Tibial artery (tissue), 4 donors: ENCODE results near the gene PICALM.

Source experiments
- DNase-seq, 2 donors: peaks; one replicate each; pipeline ENCODE4 v3.0.0-alpha.2; 2019
- H3K27ac ChIP-seq, 2 donors: fragments of 200-600 bp; sonication (generic) in 1 of 2; 1 replicate in 1 of 2; 2 replicates in 1 of 2; pipeline ENCODE4 v1.5.1; 2018 to 2019; ENCODE audit warnings: mild to moderate bottlenecking in 1 of 2
- H3K27me3 ChIP-seq, 2 donors: fragments of 200-600 bp; sonication (generic) in 1 of 2; one replicate each; pipeline versions ENCODE4 v1.5.1 to v1.6.0; 2016 to 2019
- H3K36me3 ChIP-seq, 3 donors: fragments of 200-600 bp; sonication (generic) in 2 of 3; one replicate each; pipeline ENCODE4 v1.5.1; 2016 to 2019; ENCODE audit warnings: mild to moderate bottlenecking in 2 of 3
- H3K4me1 ChIP-seq, 4 donors: fragments of 200-600 bp; sonication (generic) in 2 of 4; 1 replicate in 3 of 4; 2 replicates in 1 of 4; pipeline ENCODE4 v1.5.1; 2016 to 2019
- H3K4me3 ChIP-seq, 2 donors: fragments of 200-600 bp; sonication (generic) in 1 of 2; 1 replicate in 1 of 2; 2 replicates in 1 of 2; pipeline ENCODE4 v1.5.1; 2018 to 2019; ENCODE audit warnings: mild to moderate bottlenecking in 2 of 2
- H3K9me3 ChIP-seq, 3 donors: fragments of 200-600 bp; sonication (generic) in 1 of 3; one replicate each; pipeline ENCODE4 v1.5.1; 2016 to 2019
- intact Hi-C: fragments of 100-400 bp; cut with DNase I; formaldehyde crosslinking; loops from one replicate; pipeline ENCODE4 v1.15.0; 2023; ENCODE audit warnings: low total_unique reads
- TF ChIP-seq, protein P1 (sequence below), 2 experiments: fragments of 200-600 bp in 1 of 2; fragments of 450-650 bp in 1 of 2; IDR thresholded peaks; one replicate each; pipeline ENCODE4 v1.5.1; 2017 to 2019; ENCODE audit warnings: antibody characterized with exemption in 2 of 2, mild to moderate bottlenecking in 1 of 2, moderate library complexity in 1 of 2

The PICALM gene

DNA sequence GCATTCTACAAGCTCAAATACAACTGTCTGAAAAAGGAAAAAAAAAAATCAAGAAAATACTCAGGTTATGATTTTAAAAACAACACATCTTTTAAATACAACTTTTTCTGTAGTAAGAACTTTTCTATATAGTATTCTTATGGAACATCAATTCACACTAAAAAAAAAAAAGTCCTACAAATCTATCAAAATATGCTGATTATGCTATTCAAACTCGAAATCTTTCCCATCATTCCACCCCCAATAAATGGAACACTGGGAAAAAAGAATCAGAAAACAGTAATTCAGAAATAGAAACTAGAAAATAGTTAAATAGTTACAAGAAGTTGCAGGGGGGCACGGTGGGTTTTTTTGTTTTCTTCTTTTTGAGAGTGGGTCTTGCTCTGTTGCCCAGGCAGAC is 77.4 kb downstream of the PICALM start:
- H3K36me3 ChIP-seq, result peaks cover 45 to 51% (median 50%) of the 10 kb centered on the region in 3 donors
- intact Hi-C loops, result no loop called here
- peaks cover 0 to 31% (median 8%) of the 10 kb centered on the region in 4 donors for H3K4me1 ChIP-seq
- no peaks in the 10 kb centered on the region for H3K9me3 ChIP-seq
- H3K4me3 ChIP-seq, result no peak overlapping the region
- TF ChIP-seq, protein P1, sequence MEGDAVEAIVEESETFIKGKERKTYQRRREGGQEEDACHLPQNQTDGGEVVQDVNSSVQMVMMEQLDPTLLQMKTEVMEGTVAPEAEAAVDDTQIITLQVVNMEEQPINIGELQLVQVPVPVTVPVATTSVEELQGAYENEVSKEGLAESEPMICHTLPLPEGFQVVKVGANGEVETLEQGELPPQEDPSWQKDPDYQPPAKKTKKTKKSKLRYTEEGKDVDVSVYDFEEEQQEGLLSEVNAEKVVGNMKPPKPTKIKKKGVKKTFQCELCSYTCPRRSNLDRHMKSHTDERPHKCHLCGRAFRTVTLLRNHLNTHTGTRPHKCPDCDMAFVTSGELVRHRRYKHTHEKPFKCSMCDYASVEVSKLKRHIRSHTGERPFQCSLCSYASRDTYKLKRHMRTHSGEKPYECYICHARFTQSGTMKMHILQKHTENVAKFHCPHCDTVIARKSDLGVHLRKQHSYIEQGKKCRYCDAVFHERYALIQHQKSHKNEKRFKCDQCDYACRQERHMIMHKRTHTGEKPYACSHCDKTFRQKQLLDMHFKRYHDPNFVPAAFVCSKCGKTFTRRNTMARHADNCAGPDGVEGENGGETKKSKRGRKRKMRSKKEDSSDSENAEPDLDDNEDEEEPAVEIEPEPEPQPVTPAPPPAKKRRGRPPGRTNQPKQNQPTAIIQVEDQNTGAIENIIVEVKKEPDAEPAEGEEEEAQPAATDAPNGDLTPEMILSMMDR (IDR thresholded peaks at IDR 0.05), result no peak
- H3K27ac ChIP-seq, result no peak overlapping the region
- no peak for DNase-seq
- no peaks in the 10 kb centered on the region for H3K27me3 ChIP-seq

DNA sequence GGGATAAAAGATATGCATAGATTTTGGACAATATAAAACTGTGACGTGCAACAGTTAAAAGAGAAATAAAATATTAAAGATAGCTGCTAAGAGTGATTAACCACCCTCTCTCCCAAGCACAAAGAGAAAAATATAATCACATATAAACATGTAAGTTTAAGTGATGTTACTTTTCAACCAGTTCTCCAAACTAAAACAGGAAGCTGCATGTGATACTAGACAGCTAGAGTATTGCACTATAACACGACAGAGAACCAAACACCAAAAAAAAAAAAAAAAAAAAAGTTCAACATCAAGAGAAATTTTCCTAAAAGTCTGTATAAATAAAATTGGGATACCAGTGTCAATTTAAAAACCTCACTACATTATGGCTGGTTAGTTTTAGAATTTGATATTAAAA is 79.1 kb downstream of the PICALM start:
- Histone ChIP-seq H3K9me3 (no peaks in the 10 kb centered on the region), H3K4me3 (no peak overlapping the region), H3K36me3 (peaks cover 40 to 45% (median 40%) of the 10 kb centered on the region in 3 donors), H3K27ac (no peak overlapping the region), H3K4me1 (peaks cover 0 to 32% (median 8%) of the 10 kb centered on the region in 4 donors), H3K27me3 (no peaks in the 10 kb centered on the region)
- TF ChIP-seq, protein P1 (IDR thresholded peaks at IDR 0.05), result no peak
- no peak for DNase-seq
- intact Hi-C loops, result no loop called here

DNA sequence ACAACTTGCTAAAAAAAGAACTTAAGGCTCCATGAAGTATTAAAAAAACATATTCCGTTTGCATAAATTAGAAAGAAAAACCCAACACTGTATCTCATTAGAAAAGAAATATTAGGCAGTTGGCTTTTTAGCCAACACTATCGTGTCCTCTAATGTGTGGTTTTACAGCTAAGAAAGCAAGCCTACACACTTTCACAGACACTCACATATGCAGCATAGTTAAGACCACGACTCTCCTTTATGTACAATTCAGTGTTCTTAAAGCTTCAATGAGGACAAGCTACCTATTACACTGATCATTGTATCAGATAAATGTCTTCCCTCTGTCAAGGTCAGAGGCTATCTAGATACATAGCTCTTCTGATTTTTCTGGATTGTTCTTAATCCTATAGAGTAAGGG is 80.1 kb downstream of the PICALM start:
- intact Hi-C loops, result no loop called here
- no peaks in the 10 kb centered on the region for H3K27me3 ChIP-seq
- peaks cover 31 to 35% (median 32%) of the 10 kb centered on the region in 3 donors for H3K36me3 ChIP-seq
- H3K27ac ChIP-seq, result peak overlapping the region in 1 of 2 donors; percentile 30
- TF ChIP-seq, protein P1 (IDR thresholded peaks at IDR 0.05), result no peak
- H3K4me3 ChIP-seq, result no peak overlapping the region
- no peak for DNase-seq
- H3K4me1 ChIP-seq, result peaks cover 0 to 42% (median 8%) of the 10 kb centered on the region in 4 donors
- no peaks in the 10 kb centered on the region for H3K9me3 ChIP-seq

DNA sequence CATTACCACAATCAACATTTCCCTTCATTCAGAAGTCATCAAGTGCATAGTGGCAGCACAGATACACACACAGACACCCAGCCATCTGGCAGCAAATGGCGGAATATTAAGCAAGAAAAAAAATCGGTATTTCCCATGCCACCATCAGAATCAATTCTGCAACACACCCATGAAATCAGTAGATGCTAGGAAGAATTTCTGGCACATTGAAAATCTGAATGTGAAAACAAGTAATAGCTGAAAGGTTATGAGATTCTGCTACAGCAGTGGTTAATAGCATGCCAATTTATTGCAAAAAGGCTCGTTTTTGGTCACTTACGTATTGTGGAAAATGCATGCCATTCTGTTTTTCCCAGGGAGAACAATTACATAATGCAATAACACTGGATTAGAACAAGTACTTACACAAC is 91.1 kb downstream of the PICALM start:
- Histone ChIP-seq H3K27me3 (no peaks in the 10 kb centered on the region), H3K27ac (peak overlapping the region in 1 of 2 donors; percentile 35), H3K9me3 (no peaks in the 10 kb centered on the region), H3K4me1 (peaks cover 0 to 61% (median 5%) of the 10 kb centered on the region in 4 donors), H3K36me3 (peaks cover 48 to 55% (median 50%) of the 10 kb centered on the region in 3 donors), H3K4me3 (no peak overlapping the region)
- TF ChIP-seq, protein P1 (IDR thresholded peaks at IDR 0.05), result no peak
- intact Hi-C loops, result no loop called here
- no peak for DNase-seq

DNA sequence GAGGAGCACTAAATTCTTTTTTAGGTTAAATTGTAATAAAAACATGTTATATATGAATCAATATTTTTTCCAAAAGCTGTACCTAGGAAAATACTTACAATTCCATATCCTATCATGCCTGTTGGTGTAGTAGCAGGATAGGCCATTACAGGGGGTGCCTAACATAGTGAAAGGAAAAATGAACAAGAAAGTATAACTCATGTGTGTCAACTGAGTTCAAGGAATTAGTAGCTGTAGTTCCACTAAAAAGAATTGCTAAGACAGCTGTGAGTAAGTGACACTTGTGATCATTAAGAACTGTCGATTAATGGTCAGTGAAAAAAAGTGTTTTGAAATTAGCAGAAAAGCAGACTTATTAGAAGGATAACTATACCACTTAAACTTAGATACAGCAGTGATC is 92.4 kb downstream of the PICALM start:
- Histone ChIP-seq H3K27ac (peak overlapping the region; percentile 11 to 35), H3K36me3 (peaks cover 52 to 62% (median 53%) of the 10 kb centered on the region in 3 donors)

More for the DNA sequence above, 92.4 kb downstream of the PICALM start:
- no peak overlapping the region for H3K4me3 ChIP-seq
- TF ChIP-seq, protein P1 (IDR thresholded peaks at IDR 0.05), result no peak
- DNase-seq, result no peak
- no peaks in the 10 kb centered on the region for H3K27me3 ChIP-seq
- intact Hi-C loops, result no loop called here
- peaks cover 0 to 61% (median 5%) of the 10 kb centered on the region in 4 donors for H3K4me1 ChIP-seq
- H3K9me3 ChIP-seq, result no peaks in the 10 kb centered on the region
